Measurements from ENCODE around the gene MAN1B1.

GRCh38 chr9:137040568-137040967, 46.2 kb upstream of the MAN1B1 start:
- TF ChIP-seq, protein P1, sequence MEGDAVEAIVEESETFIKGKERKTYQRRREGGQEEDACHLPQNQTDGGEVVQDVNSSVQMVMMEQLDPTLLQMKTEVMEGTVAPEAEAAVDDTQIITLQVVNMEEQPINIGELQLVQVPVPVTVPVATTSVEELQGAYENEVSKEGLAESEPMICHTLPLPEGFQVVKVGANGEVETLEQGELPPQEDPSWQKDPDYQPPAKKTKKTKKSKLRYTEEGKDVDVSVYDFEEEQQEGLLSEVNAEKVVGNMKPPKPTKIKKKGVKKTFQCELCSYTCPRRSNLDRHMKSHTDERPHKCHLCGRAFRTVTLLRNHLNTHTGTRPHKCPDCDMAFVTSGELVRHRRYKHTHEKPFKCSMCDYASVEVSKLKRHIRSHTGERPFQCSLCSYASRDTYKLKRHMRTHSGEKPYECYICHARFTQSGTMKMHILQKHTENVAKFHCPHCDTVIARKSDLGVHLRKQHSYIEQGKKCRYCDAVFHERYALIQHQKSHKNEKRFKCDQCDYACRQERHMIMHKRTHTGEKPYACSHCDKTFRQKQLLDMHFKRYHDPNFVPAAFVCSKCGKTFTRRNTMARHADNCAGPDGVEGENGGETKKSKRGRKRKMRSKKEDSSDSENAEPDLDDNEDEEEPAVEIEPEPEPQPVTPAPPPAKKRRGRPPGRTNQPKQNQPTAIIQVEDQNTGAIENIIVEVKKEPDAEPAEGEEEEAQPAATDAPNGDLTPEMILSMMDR (IDR thresholded peaks at IDR 0.05): no peak
- TF ChIP-seq POLR2A (IDR thresholded peaks at IDR 0.05): no peak

Data from prostate gland (tissue), 2 donors.